T-helper 9 cell (primary cell): ENCODE measurements around the gene GNL2.
A peak's percentile ranks its signal among the peaks of the same experiment; 100 is the strongest.

ENCODE experiments used
- DNase-seq: peaks from one replicate; pipeline ENCODE4 v3.0.0-alpha.2; 2020
- total RNA-seq, 2 donors: gene quantifications; one replicate each; lab custom pipeline; 2026; lab: John Stamatoyannopoulos, UW

The GNL2 gene
- total RNA-seq: 46.8 to 75.9 reads per million in 2 donors

GRCh38 chr1:37595440-37596181 is at the start of gene GNL2:
Gene GNL2, minus strand, starts transcription at chr1:37595937. Its CDS starts 115 bp downstream, at chr1:37595822.
- DNase-seq: peak; percentile 95

- no peak for DNase-seq
These were observed 45.3 kb upstream of the GNL2 start for GRCh38 chr1:37641059-37641458.

- no peak for DNase-seq
These were observed 40.7 kb upstream of the GNL2 start for GRCh38 chr1:37636435-37636834.

GRCh38 chr1:37634992-37635902 is 39.5 kb upstream of the GNL2 start:
- DNase-seq: no peak

DNA sequence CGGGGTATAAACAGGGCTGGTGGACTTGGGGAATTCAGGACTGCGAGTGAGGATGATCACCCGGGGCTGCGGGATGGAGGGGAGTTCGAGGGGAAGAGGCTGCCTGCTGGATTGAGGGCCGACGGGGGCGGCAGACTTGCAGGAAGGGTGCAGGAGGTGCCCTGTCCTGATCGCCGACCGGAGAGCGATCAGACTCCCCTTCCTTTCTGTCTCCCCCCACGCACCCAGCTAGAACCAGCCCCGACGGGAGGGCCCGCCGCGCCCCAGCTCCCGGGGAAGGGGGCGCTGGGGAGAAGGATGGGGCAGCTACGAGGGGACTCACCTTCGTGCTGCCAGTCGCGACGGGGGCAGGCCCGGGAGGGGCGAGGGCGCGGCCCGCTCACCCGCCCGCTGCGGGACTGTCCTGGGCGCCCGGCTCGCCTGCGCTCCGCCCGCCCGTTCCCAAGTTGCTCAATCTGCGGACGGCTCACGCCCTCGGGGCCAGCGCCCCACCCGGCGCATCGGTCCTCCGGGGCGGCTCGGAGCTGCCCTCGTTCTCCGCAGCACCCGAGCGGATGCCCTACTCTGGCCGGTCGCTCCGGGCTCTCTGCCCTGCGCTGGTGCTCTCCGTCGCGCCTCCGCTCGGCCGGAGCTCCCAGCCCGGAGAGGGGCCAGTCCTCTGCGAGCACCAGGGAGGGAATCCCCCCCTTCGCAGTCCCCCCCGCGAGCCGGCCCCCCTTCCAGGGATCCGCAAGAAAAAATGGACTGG is 38.7 kb upstream of the GNL2 start, which contains the start of gene RSPO1:
Gene RSPO1, minus strand, starts transcription at position 649 of the 748 bp plus-strand sequence. CDS start 5,231 bp downstream, outside the sequence.
- no peak for DNase-seq

- DNase-seq: no peak
These were observed 38.2 kb upstream of the GNL2 start for GRCh38 chr1:37633938-37634243.

GRCh38 chr1:37633040-37633937 is 37.6 kb upstream of the GNL2 start:
- DNase-seq: no peak

- DNase-seq: no peak
These were observed 35.3 kb upstream of the GNL2 start for GRCh38 chr1:37631036-37631435.

- no peak for DNase-seq
These were observed 34.8 kb upstream of the GNL2 start for GRCh38 chr1:37630426-37631028.

DNA sequence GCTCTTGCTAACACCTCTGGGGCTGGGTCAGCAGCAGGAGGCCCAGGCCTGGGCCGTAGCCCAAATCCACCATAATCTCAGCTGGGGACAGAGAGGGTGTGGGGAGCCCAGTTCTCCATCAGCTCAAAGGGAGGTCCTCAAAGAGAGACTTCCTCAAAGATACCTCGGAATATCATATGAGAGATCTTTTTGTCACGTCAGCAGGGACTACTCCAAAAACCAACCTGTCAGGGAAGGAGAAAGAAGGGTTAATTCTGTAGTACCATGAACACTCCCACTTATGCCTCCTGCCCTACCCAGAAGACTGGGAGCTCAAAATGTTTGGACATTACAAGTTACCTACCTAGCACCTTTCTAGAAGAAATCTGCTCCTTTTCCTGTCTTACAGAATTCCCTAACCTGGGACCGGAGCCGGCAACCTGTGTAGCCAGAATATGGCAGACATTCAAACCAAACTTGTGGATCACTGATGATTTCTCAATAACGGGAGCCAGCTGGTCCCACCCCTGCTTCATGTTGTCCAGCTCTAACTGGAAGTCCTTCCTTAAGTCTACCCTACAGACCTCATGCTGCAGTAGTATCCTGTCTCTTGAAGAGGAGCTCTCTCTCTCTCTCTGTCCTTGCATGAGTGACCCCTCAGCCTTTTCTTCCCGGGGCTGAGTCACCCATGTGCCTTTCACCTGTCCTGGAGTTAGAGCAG is 34.1 kb upstream of the GNL2 start:
- DNase-seq: no peak

- DNase-seq: no peak
These were observed 33.3 kb upstream of the GNL2 start for GRCh38 chr1:37629008-37629407.

DNA sequence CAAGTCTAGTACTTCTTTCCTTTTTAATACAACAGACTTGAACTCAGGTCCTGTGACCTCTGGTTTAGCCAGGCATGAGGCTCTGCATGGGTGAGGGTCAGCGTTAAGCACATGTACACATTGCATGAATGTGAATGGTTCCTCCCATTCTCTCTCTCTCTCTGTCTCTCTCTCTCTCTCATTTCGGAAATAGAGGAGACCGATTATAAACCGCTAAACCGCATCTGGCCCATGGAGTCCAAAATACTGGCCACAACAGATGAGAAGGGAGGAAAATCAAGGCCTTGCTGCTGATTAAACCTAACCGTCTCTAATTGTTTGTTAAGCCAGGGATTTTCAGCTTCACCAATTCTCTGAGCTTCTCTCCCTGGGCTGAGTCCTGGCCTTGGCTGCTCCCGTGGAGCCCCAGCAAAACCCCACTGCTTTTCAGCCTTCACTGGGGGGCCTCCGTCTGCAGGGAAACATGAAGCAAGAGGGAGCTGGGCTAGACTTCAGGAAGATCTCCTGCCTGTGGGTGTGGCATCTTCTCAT is 32.4 kb upstream of the GNL2 start:
- no peak for DNase-seq

GRCh38 chr1:37622131-37622530 is 26.4 kb upstream of the GNL2 start:
- DNase-seq: no peak

DNA sequence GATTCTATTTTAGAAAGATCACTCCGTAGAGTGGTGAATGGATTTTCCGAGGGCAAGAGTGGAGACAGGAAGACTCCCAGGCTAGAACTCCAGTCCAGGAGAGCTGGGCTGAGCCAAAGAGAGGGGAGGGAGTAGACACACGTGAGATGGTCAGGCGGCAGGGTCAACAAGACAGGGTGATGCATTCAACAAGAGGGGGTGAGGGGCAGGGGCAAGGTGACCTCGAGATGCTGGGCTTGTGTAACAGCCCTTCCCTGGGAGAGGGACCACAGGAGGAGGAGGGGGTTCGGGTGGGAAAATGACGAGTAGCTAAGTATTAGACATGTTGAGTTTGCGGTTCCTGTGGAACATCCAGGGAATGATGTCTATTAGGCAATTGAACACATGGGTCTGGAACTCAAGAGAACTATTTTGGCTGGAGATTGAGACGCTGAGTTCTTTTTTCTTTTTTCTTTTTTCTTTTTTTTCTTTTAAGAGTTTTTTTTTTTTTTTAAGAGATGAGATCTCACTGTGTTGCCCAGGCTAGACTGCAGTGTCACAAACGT is 25.7 kb upstream of the GNL2 start:
- DNase-seq: no peak

DNA sequence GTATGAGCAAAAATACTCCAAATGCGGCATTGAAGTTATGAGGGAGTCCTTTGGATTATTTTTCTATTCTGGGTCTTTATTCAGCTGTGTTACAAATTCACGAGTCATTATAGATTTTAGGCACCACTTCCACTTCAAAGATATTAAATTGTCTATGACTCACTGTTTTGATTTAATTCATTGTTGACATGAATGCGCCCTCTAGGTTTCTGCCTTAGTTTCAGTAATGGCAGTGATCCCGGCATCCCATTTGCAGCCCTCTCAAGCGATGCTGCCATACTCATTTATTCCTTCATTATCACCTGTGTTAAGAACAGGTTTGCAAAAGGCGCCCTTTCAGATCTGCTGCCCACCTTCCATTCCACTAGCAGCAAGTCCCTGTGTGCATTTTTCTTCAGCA is 25.0 kb upstream of the GNL2 start:
- DNase-seq: no peak

GRCh38 chr1:37616330-37616729 is 20.6 kb upstream of the GNL2 start:
- DNase-seq: no peak

GRCh38 chr1:37614105-37614504 is 18.4 kb upstream of the GNL2 start:
- DNase-seq: no peak

- no peak for DNase-seq
These were observed 16.4 kb upstream of the GNL2 start for GRCh38 chr1:37612186-37612585.

GRCh38 chr1:37609994-37610393 is 14.3 kb upstream of the GNL2 start:
- DNase-seq: no peak

DNA sequence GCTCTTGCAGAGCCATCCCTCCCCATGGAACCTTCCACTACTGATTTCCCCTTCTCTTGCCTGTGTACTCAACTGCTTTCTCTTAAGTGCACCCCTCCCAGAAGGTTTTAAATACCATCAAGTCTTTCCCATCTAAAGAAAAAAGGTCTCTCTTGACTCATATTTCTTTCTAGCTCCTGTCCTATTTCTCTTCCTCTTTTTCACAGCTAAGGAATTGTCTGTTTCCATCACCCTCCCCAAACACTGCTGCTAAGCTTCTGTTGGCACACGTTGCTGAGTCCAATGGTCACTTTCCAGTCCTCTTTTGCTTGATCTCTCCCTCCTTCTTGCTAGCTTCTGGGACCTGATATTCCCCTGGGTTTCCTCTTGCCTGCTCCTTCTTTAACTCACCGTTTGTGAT is 13.3 kb upstream of the GNL2 start:
- DNase-seq: no peak
